ENCODE results near the gene GRIP2.

The GRIP2 gene

GRCh38 chr3:14538451-14539088 lies 1.6 kb downstream of the GRIP2 start:
- no peak for DNase-seq

DNA sequence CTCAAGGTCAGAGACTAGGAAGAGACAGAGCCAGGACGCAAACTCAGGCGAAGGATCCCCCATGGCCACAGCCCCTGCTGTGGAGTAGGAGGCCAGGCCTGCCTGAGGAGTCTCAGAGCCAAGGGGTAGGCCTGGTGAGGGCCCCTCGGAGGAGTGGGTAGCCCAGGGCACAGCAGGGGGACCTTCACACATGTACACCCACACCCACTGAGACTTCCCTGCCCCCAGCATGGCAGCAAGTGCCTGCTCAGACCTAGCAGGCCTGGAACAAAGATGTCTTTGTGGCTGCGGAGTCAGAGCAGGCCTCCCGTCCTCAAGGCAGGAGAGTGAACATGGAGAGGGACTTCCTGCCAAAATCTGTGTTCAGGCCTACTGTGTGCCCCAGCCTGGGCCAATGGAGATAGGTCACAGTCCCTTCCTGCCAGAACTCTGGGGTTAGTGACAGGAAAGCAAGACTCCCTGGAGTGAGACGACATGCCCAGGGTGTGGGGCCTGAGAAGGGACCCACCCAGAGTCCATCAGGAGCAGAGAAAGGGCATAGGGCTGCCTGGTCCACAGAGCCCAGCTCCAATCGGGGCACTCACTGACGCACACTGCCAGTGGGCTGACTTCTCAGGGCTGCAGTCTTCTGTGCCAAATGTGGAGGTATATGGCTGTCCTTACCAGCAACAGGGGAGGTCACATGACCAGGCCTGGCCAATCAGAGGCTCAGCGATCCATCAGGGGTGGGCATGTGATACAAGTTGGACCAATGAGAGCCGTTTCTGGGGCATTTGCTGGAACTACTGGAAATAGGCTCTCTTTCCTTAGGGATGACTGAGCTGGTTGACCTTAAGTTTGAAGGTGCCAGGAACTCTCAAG lies 2.3 kb downstream of the GRIP2 start:
- DNase-seq = no peak

- no peak for DNase-seq
Observed at GRCh38 chr3:14536837-14537589, 3.1 kb downstream of the GRIP2 start.

DNA sequence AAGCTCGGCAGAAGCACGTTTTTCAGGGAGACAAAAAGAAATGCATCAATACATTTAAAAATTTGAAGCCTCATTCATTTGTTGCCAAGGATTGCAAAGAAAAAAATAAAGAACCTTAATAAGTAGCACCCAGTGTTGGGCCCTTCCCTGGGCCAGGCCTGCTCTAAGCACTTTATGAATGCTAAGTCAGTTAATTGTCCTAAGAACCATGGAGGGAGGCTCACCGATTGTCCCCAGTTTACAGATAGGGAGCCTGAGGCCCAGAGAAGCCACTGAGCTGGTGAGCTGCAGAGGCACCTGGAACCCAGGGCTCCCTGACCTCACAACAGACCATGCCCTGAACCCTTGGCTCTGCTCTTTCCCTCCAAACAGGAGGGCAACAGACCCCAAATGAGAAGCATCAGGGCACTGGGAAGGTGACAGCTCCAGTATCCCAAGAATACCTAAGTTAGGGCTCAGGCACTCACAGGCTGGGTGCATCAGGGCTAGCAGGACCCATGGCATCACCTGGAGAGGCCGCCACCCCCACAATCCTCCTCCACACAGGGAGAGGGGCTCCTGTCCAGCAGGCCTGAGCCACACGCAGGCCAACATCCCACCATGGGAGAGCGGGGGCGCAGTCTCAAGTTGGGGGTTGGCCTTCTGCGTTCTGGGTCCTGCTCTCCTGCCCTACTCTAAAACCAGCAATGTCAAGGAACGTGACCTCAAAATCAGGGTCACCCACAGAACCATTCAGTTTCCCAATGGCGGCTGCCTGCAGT lies 3.9 kb downstream of the GRIP2 start:
- DNase-seq = no peak

- DNase-seq = no peak
Observed at GRCh38 chr3:14535616-14536015, 4.5 kb downstream of the GRIP2 start.

DNA sequence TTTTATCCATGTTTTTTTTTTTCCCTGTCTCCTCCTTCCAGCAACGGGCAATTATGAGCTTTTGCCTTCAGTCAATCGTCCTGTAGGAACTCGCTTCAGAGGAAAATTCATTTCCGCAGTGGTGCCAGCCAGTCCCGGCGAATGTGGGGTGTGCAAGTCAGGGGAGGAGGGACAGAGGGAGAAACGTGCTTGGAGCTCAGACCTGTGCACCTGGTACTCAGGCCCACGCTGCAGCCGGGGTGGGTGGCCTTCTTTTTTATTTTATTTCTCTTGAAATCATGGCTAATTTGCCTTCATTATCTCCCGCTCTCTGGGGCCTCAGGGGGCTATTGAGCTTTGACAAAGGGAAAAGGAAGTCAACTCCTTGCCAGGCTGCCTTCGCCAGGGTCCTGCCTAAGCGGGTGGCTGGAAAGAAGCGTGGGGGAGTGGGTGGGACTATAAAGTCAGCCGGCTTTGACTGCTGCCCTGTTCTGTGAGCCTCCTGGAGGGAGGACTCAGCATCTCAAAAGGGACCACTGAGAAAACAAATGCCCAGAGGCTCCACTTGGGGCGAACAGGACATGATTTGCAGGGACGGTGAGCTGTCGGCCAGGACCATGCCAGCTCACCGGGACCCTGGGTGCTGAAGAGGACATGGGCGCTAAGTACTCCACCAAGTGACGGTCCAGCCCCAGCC lies 5.5 kb downstream of the GRIP2 start:
- DNase-seq = no peak

DNA sequence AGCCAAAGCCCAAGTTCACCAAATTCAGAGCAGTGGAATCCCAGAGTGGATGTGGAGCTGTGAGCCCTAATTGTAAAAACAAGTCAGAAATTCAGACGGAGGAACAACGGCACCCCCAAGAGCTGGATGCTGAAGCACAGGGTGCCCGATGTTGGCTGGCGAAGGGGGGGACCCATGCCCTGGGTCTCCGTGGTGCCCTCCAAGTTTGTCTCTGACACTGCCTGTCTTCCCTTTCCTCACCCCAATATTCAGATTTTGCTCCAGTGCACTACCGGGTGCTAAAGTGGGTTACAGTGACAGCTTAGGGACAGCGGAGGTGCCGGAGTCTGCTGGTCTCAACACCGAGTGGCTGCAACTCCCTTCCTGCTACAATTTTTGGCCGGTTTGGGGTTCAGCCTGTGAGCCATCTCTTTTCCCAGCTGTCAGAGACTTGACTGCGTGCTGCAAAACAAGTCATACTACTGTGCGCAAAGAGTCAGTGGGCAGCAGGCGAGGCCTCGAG lies 6.6 kb downstream of the GRIP2 start:
- DNase-seq = no peak

DNA sequence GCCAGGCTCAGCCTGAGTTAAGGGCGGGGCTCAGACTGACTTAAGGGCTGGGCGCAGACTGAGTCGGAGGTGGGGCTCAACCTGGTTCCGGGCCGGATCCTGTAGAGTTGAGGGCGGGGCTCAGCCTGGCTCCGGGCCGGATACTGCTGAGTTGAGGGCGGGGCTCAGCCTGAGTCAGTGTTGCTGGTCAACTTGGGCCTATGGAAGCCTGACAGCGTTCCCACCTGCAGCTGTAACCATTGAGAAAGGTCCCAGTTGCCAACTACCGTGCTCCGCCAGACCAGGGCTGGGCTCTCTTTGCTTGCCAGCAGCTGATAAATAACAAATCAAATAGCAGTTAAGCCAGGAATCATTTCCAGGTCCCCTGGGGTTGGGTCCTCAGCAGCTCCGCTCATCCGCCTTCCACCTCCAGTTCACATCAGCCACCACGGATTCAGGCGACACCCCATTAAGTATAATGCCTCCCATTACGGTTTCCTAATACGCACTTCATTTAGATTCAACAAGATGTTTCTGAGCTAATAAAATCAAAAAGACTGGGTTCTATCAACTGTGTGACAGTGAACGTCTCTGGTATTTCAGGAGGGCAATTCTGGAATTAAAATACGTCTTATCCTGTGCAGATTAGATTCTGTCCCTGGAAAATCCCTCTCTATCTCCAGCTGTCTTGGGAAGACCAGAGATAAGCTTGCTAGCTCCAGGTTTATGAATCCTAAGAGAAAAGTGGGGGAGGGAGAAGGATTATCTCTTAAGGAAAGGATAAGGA lies 7.3 kb downstream of the GRIP2 start:
- no peak for DNase-seq

DNA sequence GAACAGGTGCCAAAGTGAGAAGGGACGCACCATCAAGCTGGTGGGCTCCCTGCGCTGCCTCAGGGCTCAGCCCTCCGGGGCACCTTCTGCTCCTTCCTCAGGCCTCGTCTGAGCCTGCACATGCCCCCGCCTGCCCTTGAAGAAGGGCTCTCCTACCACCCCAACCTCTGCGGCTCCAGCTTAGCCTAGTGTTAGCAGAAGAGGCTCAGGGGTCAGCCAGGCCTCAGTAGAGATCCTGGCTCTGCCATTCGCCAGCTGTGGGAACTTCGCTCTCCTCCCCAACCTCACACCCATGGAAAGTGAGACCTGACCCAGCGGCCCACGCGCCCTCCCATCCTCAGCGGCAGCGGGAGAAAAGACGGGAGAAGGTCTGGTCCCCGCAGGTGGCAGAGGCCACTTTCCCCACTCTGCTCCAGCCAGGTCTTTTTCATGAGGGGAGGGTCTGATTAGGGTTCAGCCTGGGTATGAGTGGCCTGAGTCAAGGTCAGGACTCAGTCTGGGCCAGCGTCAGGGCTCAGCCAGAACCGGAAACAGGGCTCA lies 8.2 kb downstream of the GRIP2 start:
- no peak for DNase-seq

DNA sequence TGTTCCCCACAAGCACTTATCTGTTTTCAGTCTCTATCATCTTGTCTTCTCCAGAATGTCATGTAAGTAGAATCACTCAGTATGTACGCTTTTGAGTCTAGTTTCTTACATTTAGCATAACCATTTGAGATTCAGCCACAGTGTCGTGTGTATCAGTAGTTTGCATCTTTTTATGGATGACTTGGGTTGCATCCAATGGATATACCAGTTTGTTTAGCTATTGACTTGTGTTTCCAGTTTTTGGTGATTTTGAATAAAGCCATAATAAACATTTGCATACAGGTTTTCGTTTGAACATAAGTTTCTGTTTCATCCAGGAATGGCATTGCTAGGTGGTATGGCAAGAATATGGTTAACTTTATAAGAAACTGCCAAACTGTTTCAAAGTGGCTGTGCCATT lies 12.1 kb downstream of the GRIP2 start:
- DNase-seq = no peak

- DNase-seq = peak; percentile 71
Observed at GRCh38 chr3:14525685-14526631, 14.2 kb downstream of the GRIP2 start.

- DNase-seq = no peak
Observed at GRCh38 chr3:14524920-14525660, 15.1 kb downstream of the GRIP2 start.

GRCh38 chr3:14524311-14524711 lies 15.8 kb downstream of the GRIP2 start:
- DNase-seq = no peak

DNA sequence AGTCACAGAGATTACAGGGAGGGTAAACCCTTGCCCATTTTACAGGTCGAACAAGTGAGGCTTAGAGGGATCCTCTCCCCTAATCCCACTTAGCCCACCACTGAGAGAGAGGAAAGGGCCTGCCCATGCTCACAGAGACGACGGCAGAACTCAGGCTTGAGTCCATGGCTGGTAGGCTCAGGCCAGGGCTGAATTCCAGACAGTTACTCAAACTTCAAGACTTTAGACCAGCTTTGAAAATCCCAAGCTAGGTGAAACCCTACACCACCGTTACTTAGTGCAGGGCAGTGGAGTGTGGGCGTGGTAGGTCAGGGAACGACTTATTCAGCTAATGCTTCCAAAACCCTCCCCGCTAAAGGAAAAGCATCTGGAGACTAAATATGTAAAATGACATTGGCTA lies 16.4 kb downstream of the GRIP2 start:
- peak; percentile 7 for DNase-seq

DNA sequence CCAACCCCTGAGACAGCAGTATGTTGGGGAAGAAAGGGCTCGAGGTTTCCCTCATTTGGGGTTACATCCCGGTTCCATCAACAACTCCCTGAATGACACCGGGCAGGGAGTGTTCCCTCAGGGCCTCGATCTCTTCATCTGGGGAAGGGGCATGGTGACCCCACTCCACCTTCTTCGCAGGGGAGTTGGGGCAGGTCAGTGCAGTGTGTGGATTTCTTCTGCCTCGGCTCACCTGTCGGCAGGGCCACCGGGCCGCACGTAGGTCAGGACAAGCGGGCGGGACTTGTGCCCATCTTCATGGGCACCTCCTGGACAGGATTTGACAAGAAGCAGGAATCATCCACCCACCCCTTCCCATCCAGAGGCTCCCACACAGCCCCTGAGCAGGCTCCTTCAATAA lies 17.4 kb downstream of the GRIP2 start:
- no peak for DNase-seq

GRCh38 chr3:14522129-14522691 lies 17.9 kb downstream of the GRIP2 start:
- no peak for DNase-seq

GRCh38 chr3:14521611-14522010 lies 18.5 kb downstream of the GRIP2 start:
- no peak for DNase-seq

DNA sequence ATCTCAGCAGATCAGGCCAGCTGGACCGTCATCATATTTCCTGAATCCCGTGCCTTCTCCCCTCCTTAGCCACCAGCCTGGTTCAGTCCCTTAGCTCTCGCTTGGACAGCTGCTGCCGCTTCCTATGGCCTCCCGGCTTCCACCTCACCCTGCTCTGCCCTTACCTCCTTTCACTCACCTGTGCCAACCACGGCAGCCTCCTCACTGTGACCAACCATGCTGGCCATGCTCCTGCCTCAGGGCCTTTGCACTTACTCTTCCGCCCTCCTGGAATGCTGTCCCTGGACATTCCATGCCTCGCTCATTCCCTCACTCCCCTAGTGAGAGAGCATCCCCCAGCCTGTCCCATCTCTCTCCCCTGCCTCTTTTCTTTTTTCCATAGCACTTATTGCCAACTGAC lies 19.2 kb downstream of the GRIP2 start:
- no peak for DNase-seq

GRCh38 chr3:14520149-14520548 lies 20.0 kb downstream of the GRIP2 start:
- DNase-seq = no peak
